SKM-1 treated with dmso at 0.1 percent for 144 hours (cell line): Measurements from ENCODE around the gene NECTIN1.
A peak's percentile ranks its signal among the peaks of the same experiment; 100 is the strongest.
"Not testable (repeated sequence)": the region's sequence is repeated elsewhere in the genome, so short reads cannot be mapped to it uniquely, and the experiment has no call there.

ENCODE experiments used
- DNase-seq: peaks from one replicate; lab custom pipeline; 2025; ENCODE audit not compliant: unreplicated experiment; lab: John Stamatoyannopoulos, UW

Gene NECTIN1

DNA sequence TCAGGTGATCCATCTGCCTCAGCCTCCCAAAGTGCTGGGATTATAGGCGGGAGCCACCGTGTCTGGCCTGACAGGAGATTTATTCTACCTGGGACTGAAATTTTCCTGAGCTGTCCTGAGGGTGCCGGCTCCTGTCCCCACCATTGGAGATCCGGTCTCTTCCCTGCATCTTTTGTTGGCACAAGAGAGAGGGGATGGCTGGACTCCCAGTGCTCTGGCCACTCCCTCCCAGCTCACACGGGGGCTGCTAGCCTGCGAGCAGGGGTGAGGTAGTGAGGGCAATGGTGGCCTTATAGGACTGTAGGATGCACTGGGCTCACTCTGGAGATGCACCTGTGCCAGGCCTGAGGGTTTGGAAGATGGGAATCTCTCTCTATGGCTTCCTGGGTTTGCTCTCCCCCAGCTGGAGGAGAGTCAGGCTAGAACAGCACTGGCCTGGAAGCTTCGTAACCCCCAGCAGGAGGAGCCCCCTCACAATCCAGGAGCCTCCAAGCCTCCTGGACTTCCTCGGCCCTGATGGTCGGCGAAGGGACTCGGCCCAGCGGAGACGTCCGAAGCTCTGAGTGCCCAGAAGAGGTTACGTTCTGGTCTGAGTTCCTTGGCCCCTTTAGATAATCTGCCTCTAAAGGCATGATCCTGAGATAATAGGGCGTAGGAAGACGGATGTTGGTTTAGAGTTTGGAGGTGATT lies 106.4 kb downstream of the NECTIN1 start:
- no peak for DNase-seq

DNA sequence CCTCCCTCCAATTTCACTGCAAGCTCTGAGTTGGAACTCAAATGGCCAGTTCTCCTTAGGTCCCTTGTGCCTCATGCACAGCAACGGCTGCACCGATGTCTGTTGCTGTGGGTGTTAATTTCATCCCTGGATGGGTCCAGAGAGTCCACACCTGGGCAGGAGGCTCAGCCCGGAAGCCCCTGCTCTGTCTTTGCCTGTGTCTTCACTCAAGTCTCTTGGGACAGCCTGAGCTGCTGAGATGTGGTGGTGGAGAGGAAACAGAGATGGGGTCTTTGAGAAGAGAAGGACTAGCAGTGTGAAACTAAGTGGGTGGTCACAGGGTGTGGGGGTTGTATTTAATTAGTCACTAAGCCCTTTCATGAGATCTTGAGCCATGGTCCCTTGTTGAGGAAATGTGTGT lies 109.3 kb downstream of the NECTIN1 start:
- no peak for DNase-seq

DNA sequence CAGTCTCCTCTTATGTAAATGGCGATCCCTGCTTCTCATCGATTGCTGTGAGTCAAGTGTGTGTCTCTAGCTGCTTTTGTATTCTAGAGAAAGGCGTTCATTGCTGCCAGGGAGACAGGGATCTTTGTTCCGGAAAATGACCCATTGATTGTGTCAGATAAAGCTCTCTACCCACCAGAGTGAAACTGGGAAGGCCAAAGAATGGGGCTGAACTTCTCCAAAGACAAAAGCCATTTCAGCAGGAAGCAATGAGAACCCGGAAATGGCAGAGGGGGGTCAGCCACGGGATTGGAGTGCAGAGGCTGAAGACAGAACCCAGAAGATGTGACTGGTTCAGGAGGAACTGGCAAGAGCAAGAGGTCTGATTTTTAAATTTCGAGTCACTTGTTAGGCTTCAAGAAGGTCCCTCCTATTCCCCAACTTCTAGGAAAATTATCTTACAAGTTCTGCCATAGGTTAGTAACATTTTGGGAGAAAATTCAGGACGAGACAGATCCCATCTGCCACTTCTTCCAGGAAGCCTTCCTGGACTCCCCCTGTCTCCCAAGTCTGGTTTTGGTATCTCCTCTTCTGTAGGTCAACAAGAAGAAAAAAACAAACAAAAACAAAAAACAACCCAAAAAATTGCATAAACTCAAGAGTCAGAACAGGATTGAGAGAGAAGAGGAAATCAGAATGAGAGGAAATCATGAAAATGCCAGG lies 110.6 kb downstream of the NECTIN1 start:
- DNase-seq = peak; percentile 15

DNA sequence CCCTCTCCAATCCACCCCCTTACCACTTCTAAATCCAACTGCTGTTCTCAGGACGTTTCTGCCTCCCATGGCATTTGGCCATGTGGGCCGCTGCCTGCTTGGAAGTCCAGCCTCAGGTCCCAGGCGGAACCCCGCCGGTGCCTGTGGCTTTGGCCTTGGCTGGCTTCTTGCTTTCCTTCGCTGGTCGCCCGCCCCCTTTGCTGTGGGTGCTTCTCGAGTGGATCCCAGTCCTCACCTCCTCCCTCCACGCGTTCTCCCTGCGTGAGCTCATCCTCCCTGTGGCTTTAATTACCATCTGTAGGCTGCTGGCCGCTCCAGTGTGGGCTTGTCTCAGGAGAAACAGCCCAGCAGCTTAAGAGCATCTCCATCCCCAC lies 111.7 kb downstream of the NECTIN1 start:
- DNase-seq = no peak

DNA sequence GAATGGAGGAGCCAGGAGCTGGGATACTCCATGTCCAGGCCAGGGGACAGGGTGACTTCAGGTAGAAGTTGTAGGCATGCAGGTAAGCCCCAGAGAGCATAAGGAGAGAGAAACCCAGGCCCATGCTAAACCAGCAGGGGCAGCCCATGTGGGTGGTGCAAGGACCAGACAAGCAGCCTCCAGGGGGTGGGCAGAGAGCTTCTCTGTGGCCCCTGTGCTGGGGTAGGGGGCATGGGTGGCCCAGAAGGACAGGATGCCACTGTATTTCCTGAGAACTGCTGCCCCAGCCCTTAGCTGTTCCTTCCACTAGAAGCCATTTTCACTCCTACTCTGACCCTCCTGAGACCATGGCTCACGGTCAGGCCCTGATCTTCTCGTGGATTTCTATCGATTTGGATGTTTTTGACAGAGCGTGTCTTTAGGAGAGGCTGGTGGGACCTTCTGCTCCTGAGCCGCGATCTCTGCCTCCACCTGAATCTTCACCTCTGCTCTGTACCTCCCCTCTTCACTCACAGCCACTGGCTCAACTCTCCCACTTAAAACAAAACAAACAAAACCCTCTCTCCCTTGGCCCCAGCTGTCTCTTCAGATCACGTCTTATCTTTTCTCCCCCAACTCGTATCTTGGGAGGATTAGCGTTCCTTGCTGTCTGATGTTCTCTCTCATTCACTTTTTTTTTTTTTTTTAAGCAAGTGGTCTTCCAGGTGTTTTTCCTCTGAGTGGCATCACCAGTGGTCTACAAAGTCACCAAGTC lies 112.2 kb downstream of the NECTIN1 start:
- no peak for DNase-seq

DNA sequence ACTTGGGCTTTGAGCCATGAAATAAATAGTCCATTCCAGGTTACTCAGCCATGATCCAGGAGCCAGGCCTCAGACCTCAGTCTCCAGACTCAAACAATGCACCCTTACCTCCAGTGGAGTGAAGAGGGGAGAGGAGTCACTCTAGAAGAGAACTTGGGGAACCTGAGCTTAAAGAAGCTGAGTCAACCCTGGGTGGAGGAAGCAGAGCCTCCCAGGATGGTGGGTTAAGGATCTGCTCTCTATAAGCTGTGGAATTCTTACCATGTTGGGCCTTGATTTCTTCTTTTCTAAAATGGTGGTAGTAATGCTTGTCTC lies 113.2 kb downstream of the NECTIN1 start:
- no peak for DNase-seq

DNA sequence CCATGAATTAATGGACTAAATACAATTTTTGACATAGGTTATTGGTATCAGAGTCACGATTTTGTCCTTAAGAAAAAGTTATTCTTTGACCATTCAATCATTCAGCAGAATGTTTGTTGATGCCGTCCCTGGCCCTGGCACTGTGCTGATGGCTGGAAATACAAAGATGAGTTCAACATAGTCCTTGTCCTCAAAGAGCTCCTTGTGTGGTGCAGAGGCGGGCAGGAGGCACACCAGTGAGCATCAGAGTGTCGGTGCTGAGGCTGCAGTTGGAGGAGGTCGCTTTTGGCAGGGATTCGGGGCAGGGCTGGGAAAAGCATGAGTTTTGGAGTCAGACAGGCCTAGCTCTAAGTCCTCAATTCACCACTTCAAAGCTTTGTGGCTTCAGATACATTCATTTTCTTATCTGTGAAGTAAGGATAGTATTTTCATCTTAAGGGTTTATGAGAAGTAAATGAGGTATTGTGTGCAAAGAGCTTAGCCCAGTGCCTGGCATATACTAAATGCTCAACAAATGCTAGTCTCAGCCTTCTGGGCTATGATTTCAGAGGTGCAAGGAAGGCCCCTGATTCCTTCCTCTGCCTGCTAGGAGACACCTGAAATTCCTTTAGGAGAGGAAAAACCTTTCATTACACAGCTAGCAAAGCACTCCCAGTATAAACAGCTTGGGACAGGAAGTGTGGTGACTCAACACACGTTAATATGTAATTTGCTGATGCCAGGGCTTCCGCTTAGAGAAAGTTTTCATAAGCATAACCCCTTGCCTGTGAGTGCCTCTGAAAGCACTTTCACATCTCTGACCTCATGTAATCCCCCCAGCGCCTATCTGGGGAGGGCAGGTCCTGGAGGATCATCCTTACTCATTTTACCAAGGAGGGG lies 113.8 kb downstream of the NECTIN1 start:
- no peak for DNase-seq

DNA sequence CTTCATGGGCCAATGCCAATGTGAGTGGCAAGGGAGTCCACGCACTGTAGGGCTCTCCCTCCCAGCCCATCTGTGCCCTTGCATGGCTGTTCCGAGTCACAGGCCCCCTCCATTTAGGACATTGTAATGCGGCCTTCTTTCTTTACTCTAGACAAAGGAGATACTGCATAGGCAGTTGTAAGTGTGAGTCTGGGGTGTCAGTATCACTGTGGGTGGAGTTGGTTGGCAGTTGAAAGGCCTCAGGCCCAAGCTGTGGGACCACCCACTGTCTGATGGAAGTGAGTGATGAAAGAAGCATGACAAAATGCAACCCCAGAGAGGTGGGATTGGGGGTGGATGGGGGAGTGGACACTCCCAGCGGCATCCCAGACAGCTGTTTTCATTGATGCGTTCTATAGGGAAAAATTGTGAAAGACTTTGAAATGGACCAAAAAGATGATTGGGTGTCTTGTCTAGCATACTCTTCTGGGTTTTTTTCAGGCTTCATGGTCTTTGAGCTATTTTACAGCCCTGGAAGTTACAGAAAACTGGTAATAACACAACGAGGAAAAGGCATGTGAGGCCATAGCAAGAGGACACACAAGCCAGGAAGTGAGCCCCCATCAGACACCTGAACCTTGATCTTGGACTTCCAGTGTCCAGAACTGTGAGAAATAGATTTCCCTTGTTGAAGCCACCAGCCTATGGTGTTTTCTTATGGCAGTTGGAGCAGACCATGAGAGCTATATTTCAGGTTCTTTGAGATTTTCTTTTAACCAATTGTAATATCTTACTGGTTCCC lies 114.6 kb downstream of the NECTIN1 start:
- no peak for DNase-seq

DNA sequence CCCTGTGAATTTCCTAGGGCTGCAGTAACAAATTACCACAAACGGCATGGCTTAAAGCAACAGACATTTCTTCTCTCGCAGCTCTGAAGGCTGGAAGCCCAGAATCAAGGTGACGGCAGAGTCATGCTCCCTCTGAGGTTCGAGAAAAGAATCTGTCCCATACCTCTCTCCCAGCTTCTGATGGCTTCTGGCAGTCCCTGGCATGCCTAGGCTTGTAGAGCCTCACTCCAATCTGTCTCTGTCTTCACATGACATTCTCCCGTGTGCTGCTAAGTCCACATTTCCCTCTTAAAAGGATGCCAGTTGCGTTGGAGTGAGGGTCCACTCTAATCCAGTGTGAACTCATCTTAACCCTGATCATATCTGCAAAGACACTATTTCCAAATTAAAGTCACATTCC lies 116.2 kb downstream of the NECTIN1 start:
- DNase-seq = no peak

DNA sequence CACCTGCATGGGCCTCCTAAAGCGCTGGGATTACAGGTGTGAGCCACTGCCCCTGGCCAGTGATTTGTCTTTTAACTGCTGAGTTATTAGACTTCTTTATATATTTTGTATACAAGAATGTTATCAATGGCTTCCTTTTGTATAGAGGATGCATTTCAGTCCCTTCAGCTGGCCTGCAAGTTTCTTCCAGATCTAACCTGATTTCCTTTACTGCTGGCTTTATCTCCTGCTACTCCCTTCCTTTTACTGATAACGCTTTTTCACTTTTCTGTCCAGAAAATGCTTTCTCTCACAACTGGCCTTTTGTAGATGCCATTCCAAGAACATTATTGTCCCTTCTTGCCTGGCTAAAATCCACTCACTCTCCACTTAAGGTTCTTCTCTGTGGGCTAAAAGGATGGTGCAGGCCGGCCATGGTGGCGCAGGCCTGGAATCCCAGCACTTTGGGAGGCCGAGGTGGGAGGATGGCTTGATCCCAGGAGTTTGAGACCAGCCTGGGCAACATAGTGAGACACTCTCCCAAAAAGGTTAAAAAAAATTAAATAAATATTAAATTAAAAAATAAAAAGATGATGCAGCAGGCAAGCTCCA lies 118.1 kb downstream of the NECTIN1 start:
- no peak for DNase-seq

DNA sequence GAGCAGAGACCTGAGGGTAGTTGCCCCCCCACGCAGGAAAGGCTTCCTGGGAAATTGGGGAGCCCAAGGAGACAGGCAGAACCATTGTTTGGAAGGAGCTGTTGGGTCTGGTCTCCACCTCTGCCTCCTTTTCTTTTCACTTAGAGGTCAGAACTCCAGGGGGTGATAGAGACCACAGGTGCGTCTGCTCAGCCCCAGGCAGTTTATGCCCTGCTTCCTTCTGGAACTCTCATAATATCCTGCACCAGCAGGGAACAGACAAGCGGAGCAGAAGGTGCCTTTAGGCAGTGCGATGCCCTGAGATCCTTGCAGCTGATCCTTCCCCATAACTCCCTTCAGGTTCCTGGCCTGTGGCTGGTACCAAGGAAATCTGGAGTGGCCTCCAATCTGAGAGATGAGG lies 120.2 kb downstream of the NECTIN1 start:
- no peak for DNase-seq

DNA sequence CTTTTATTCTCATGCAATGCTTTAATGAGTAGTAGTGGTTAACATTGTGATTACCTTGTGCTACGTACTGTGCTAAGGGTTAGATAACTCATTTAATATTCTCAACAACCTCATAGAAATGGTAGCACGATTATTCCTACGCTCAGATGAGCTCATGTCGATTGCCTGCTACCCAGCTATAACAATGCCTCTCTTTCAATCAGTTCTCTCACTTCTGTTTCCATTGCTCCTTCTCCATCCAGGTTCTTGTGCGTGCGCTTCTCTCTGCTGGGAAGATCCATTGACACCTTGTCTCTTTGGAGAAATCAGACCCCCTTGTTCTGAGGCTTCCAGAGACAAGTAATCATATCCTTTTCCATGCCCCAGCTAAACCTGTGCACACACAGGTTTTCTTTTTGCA lies 120.8 kb downstream of the NECTIN1 start:
- DNase-seq = no peak

DNA sequence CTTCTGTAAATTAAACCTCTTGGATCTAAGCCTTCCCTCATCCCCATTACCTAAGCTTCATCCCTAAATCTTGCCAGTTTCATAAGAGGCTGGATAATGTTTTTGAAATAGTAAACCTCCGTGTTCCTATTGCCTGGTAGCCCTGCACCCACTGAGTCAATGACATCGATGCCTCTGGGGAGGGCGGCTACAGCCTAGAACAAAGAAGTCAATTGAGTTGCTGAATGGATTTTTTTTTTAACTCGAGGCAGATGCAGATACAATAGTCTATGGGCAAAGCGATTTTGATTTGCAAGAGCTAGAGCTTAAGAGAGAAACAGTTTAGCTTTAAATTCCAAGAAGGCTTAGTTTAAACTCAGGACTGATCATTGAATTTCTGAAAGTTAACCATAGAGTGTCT lies 121.3 kb downstream of the NECTIN1 start:
- no peak for DNase-seq

DNA sequence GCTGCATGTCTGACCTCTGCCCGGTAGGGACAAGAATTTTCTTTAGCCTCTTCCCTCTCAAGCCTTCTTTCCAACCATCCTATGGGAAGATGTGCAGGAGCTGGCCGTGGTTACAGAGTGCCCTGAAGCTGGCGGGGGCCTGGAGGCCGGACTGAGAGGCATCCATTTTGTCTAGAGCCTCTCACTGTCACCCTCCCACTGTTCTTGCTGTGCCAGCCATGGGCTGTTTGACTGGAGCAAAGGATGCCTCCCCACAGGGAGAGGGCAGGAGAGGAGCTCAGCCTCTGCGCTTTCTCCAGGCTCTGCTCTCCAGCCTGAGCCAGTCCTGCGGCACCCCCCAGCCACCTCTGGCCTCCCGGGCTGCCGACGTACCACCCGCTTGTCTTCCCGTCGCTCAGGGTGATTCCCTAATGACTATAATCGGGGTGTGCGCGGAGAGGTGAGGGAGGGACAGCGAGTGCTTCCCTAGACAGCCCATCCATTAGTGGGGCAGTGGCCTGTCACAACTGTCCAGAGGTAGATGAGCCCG lies 123.8 kb downstream of the NECTIN1 start:
- no peak for DNase-seq

DNA sequence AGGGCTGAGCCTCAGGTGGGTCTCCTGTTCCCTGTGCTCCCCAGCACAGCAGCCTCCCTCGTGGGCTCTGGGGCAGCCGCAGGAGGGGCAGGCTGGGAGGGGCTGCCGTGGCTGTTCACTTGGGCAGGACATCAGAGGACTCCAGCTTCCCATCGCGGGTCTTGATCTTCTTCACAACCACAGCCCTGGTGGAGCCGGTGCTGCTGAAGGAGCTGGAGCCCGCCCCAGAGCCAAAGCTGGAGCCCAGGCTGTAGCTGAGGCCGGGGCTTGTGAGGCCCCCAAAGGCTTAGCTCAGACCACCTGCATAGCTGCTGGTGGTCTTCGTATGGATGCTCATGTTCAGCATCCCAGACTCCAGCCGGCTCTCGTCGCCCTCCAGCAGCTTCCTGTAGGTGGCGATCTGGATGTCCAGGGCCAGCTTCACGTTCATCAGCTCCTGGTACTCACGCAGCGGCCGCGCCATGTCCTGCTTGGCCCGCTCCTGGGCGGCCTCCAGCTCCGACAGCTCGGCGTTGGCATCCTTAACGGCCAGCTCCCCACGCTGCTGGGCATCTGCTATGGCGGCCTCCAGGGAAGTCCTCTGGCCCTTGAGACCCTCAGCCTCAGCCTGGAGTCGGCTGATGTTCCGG lies 126.1 kb downstream of the NECTIN1 start:
- no peak for DNase-seq

DNA sequence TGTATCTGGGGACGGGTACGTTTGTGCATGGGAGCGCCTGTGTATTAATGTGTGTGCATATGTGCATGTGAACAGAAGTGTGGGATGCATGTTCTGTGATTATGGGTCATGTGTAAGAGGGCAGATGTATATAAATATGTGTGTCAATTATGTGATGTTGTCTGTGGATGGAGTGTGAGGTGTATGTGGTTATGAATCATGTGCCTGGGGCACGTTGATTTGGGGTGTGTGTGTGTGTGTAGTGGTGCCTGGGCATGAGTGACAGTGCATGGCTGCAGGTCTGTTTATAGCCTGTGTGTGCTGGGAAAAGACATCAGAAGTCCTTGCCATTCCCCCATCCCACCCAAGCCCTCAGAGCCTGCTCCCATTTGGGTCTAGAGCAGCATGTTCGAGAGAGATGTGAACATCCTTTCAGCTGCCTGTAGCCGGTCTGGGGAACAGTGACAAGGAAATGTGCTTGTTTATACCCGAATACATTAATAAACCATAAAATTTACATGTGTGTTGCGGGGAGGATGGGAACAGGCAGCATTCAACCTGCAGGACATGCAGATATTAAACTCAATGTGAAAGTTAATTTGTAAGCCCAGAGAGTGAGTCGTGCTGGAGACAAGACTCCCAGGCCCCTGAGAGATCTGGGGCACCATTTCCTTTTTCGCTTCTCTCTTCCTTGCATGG lies 129.0 kb downstream of the NECTIN1 start:
- no peak for DNase-seq

DNA sequence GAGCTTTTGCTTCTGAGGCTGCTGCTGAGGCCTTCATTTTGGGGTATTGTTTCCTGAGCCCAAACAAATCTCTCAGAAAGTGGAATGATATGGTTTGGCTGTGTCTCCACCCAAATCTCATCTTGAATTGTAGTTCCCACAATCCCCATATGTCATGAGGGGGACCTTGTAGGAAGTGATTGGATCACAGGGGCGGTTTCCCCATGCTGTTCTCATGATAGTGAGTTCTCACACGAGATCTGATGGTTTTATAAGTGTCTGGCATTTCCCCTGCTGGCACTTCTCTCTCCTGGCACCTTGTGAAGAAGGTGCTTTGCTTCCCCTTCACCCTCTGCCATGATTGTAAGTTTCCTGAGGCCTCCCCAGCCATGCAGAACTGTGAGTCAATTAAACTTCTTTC lies 133.1 kb downstream of the NECTIN1 start:
- not testable (repeated sequence) for DNase-seq

DNA sequence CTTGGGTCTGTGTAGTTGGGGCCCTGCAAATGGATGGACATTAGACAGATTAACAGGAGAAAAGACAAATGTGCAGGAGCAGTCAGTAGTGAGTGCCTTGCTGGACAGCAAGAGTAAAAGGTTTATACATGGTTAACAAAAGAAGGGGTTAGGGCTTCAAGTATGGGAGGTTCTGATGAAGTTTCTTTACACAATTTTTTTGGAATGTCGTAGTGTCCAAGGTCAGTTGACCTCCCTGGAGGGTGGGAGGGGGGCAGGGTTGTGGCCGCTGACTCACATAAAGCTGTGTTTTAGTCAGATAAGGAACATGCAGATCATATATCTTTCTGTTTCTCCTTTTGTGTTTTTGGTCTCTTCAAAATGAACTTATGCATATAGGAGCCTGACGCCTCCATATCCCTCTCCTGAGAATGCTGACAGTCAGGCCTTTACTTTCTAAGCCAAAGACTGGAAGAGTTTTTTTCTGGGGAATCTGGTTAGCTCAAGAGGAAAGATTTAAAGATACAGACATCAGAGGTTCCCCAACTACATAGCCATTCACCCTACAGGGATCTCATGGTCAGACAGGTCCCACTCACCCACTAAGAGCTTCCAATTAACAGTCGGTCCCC lies 134.3 kb downstream of the NECTIN1 start:
- DNase-seq = no peak

DNA sequence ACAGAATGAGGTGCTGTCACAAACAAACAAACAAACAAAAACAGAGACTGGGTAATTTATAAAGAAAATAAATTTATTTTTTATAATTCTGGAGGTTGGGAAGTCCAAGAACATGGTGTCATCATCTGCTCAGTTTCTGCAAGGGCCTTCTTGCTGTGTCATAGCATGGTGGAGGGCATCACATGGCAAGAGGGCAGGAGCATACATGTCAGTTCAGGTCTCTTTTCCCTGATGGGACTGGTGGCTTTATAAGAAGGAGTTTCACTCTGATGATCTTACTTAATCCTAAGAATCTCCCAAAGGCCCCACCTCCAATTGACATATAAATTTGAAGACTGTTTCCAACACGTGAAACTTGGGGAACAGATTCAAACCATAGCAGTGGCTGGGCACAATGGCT lies 135.7 kb downstream of the NECTIN1 start:
- no peak for DNase-seq
